GM19043 (cell line): ENCODE measurements around the gene AKAP17A.
A peak's percentile ranks its signal among the peaks of the same experiment; 100 is the strongest.

Source experiments
- ATAC-seq: cut with Tn5 transposase; IDR thresholded peaks from one replicate; pipeline ENCODE4 v1.9.1; 2021; ENCODE audit warnings: low read depth; ENCODE audit not compliant: unreplicated experiment

The AKAP17A gene

DNA sequence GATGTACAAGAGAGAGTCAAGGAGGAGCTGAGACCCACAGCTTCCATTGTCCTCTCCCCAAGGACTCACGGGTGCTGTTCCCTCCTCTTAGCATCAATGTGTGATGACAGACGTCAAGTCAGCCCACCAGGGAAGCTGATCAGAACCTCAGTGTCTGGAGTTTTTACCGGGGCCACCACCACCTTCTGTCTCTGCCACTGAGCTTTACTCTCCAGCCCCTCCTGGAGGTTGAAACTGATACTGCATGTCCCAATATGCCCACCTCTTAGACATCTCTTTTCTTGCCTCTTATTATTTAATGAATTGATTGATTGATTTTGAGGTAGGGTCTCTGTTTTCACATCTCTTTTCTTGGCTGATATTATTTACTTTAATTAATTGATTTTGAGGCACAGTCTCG, 10.3 kb upstream of the AKAP17A start:
- no peak for ATAC-seq

DNA sequence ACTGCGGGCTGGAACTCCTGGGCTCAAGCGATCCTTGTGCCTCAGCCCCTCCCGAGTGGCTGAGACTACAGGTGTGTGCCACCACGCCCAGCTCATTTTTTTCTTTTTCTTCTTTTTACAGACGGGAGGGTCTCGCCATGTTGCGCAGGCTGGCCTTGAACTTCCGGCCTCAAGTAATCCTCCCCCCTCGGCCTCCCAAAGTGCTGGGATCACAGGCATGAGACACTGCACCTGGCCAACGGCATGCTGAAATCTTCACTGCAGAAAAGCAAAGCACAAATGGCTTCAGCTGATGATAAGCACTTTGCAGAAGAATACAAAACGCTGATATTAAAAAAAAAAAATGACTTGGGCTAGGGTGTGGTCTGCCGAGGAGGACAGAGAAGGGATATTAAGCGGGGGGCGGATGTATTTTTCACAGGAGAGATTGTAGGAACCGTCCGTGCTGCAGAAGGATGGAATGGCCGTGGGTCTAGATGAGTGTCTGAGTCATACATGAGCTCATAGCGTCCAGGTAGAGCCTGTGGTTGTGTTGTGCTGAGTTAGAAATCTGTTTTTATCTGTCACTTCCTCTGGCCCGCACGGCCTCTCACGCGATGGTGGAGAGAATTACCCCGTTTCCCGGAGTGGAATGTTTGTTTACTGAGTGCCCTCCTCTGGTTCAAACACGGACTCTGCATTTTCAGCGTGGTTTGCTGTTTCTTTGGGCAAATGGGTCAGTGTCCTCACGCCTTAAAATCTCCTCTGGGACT, 8.5 kb upstream of the AKAP17A start:
- ATAC-seq: peak; percentile 60

DNA sequence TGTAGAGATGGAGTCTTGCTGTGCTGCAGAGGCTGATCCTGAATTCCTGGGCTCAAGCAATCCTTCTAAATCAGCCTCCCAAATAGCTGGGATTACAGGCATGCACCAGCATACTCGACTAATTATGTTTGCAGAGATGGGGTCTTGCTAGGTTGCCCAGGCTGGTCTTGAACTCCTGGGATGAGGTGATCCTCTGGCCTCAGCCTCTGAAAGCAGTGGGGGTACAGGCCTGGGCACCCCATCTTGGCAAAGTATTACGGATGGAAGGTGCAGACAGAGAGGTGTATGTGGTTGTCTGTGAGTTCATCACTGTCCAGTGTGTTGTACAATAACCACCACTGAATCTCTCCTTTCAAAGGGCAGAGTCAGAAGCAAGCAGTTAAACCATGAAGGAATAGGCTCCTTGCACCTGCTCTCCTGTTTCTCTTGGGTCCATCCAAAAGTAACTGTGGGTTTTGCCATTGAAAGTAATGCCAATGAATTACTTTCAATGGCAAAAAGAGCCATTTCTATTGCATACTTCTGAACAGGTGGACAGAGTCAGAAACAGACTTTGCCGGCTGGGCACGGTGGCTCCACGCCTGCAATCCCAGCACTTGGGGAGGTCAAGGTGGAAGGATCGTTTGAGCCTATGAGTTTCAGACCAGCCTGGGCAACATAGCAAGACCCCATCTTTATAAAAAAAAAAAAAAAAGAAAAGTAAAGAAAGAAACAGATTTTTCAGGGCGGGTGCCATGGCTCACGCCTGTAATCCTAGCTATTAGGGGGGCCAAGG, 7.0 kb upstream of the AKAP17A start:
- no peak for ATAC-seq

DNA sequence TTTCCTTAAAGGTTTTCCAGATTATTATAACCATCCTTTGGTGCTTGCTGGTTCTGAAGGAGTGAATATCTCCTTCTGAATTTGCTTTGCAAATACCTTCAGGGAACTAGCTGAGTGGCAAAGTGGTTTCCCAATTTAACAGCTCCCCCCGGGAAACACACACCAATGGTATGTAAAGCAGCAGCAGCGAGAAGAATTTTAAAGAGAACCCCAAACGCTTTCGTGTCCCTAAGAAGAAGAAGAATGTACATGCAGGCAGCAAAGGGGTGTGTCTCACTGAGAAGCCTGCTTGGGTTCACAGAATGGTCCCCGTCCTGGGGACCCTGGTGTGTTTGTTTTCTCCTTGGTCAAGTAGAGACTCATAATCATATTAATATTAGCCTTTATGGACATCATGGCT, 4.2 kb upstream of the AKAP17A start:
- ATAC-seq: no peak

DNA sequence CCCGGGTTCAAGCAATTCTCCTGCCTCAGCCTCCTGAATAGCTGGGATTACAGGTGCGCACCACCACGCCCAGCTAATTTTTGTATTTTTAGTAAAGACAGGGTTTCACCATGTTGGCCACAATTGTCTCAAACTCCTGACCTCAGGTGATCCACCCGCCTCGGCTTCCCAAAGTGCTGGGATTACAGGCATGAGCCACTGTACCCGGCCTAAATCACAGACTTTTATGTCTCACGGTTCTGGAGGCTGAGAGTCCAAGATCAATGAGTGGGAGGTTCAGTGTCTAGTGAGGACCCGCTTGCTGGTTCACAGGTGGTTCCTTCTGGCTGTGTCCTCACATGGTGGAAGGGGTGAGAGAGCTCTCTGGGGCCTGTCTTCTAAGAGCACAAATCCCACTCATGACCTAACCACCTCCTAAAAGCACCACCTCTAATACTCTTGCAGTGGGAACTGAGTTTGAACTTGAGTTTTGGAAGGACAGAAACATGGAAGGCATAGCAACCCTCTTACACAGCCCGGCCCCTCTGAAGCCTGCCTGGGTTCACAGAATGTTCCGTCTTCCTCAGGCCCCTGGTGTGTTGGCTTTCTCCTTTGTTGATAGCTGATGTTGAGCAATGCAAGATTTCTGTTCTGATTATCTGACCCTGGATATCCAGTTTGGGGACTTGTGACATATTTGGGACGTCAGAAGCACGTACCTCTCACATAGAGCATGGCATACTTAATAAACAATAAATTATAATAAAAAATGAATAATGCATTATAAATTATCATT, 1.9 kb upstream of the AKAP17A start:
- no peak for ATAC-seq

DNA sequence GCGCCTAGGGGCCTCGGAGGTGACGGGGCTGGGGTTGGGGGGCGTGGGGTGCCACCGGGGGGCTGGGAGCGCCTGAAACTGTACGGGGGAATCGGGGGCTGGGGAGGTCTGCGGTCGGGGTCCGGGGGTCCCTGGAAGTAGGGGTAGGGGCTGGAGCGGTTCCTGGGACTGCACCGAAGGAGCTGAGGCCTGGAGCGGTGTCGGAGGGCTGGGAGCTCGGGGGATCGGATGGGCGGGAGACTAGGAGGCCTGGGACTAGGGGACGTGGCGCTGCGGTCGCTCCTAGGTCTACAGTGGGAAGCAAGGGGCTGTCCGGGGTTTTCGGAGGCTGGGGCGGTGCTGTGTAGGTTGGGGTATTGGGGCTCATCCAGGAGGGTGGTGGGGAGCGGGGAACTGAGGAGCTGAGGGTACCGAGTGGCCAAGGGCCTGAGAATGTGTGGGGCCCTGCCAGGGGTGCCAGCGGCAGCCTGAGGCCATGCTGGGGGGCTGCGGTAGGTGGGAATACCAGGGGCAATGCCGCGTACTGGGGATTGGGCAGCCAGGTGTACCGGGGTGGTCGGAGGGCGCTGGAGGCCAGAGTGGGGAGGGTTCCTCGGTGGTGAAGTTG, 562 bp downstream of the AKAP17A start:
- no peak for ATAC-seq

DNA sequence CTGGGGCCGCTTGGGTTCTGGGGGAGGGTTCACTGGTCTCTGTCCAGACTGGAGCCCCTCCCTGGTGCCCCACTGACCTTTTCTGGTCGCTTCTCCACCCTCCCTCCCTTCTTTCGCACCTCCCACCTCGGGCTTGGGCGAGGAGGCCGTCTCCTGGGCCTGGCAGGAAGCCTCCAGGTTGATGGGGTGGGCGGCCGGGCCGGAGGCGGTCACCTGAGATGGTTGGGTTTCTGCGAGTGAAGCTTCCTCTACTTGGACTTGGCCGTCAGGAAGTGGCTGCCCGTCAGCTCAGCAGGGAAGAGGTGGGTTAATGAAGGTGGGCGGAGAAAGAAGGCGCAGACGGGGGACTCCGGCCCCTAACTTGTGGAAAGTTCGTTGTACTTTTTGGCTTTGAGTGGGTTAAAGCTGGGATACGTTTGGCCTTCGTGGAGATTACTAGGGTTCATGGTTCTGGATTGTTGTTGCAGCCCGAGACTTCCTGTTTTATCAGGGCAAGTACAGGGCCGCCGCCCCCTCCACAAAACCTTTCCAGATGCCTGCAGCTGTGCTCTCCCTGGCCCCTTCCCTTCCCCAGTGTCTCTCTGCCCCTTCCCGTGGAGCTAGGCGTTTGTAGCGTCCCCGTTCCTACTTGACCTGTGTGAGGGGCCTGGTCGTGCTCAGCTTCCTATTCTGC, 1.2 kb downstream of the AKAP17A start:
- peak; percentile 39 for ATAC-seq

DNA sequence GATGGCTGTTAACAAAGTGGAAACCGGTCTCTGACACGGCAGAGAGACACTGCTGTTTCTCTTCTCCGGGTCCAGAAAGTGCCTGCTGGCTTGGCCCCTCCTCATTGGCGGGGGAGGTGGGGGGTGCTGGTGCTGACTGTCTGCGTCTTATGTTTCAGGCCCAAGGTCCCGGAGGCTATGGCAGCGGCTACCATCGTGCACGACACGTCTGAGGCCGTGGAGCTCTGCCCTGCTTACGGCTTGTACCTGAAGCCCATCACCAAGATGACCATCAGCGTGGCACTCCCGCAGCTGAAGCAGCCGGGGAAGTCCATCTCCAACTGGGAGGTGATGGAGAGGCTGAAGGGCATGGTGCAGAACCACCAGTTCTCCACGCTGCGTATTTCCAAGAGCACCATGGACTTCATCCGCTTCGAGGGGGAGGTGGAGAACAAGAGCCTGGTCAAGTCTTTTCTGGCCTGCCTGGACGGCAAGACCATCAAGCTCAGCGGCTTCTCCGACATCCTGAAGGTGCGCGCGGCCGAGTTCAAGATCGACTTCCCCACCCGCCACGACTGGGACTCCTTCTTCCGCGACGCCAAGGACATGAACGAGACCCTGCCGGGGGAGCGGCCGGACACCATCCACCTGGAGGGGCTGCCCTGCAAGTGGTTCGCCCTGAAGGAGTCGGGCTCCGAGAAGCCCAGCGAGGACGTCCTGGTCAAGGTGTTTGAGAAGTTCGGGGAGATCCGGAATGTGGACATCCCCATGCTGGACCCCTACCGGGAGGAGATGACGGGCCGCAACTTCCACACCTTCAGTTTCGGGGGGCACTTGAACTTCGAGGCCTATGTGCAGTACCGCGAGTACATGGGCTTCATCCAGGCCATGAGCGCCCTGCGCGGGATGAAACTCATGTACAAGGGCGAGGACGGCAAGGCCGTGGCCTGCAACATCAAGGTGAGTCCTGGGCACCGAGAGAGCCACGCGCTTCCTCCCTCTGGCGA, 2.2 kb downstream of the AKAP17A start:
- ATAC-seq: no peak

DNA sequence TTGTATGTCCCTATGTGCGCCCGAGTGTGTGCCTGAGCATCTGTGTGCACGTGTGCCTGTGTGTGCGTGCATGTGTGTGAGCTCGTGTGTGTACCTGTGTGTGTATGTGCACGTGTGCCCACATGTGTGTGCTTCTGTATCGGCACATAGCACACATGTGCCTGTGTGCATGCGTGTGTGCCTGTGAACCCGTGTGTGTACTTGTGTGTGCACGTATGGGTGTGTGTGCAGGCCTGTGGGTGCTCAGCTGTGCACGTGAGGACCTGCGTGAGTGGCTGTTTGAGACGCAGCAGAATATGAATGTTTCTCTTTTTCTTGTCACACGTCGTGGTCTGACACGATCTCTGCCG, 4.3 kb downstream of the AKAP17A start:
- no peak for ATAC-seq

DNA sequence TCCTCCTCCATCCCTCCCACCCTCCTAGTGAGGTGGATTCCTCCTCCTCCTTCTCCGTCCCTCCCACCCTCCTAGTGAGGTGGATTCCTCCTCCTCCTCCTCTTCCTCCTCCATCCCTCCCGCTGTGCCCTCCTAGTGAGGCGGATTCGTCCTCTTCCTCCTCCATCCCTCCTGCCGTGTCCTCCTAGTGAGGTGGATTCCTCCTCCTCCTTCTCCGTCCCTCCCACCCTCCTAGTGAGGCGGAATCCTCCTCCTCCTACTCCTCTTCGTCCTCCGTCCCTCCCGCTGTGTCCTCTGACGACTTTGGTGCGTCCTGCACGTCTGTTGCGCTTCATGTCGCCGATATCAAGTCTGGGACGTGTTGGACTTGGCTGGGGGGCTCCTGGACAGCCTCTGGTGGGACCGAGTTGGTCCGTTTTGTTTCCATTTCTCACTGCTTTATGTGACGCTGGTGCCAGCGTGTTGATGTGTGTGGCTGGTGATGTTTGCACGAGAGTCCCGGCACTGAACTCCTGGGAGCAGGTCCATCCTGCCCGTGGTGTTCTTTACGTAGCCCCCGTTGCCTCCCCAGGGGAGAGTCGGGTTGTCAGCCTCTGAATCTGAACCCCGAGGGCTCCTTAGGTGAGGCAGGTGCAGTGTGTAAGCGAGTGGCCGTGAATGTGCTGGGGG, 5.4 kb downstream of the AKAP17A start:
- ATAC-seq: no peak

DNA sequence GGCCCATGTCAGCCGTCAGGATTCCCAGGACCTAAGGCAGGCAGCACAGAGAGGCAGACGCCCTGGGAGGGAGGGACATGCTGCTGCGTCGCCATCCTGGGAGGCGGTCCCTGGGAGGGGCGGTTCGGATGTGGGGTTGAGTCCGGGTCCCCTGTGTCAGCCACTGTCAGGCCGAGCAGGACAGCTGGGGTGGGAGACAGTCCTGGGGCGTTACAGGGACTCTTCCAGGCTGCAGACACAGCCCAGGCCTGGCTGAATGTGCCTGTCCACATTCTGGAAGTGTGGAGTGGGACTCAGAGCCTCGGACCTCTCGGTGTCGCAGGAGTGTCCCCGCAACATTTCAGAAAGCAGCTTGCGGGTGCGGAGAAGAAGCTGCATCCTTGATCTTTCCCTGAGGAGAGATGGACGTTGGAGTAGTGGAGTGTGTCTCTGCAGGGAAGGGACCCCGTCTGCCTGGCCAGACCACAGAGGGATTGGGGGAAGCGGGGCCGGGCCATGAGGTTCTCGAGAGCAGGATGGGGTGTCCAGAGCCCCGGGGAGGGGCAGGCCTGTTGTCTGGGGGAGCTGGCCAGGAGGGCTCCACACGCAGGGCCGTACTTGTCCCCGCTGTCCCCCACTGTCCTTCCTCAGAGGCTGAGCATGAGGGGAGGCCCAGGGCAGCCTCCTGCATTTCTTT, 6.1 kb downstream of the AKAP17A start:
- ATAC-seq: no peak

DNA sequence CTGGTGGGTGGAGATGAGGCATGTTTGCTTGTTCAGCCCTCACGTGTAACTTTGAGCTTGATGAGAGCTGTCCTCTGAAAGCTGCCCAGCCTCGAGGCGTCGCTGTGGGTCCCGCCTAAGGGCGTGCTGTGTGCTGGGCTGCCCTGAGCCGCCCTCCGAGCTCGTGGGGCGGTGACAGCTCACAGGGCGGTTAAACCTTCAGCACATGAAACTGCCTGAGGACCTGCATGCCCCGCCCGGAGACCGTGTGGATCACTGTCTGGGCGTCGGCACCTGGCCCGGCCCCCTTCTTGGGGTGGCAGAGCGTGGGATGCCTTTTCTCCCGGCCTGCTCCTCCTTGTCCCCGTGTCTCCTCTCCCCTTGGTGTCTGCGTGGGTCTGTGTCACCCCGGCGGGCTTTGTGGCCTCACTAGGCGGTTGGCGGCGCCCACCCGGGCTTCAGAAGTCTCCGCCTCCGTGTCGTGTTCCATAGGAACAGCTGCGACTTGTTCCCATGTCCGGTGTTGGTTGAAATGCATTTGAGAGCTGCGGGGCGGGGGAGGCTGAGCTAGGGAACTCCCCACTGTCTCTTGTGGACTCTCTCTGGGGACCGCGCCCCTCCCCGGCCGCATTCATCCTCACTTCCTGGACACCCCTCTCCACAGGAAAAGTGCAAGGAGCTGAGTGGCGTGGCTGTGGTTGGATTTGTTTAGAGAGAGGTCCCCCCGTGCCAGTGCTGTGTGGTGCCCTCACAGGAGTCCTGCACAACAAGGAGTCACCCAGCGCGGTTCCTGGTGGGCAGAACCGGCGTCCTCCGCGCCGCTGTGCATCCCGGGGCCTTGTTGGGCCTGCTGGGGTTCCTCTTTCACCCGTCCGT, 6.8 kb downstream of the AKAP17A start:
- no peak for ATAC-seq

DNA sequence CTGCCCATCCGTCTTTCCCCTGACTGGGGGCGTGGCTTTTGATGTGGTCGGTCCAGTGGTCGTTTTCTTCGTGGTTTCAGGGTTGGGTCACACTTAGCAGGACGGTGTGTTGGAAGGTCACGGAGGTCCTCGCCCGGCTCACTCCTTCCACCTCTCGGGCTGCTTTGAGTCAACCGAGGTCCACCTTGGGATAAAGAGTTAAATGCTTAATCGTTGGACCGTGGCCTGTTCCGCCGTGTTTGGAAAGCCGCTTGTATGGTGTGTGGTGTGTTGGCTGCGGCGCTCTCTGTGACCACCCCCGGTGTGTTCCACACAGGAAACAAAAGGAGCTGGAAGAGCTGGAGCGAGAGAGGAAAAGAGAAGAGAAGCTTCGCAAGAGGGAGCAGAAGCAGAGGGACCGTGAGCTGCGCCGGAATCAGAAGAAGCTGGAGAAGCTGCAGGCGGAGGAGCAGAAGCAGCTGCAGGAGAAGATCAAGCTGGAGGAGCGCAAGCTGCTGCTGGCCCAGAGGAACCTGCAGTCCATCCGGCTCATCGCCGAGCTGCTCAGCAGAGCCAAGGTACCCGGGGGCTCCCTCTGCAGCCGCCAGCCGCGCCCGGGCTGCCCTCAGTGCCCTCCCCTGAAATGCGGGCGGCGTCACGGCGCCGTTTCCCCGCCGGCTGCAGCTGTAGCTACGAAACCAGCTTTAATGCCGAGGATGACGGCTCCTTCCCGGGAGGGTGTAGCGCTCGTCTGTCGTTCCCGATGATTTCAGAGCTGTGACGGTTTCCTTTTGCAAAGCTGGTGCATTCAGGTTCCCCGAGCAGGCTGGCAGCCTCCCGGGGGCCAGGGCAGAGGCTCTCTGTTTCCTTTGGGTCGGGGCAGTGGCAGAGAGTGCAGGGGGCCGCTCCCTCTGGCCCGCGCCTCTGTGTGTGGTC, 7.7 kb downstream of the AKAP17A start:
- no peak for ATAC-seq

DNA sequence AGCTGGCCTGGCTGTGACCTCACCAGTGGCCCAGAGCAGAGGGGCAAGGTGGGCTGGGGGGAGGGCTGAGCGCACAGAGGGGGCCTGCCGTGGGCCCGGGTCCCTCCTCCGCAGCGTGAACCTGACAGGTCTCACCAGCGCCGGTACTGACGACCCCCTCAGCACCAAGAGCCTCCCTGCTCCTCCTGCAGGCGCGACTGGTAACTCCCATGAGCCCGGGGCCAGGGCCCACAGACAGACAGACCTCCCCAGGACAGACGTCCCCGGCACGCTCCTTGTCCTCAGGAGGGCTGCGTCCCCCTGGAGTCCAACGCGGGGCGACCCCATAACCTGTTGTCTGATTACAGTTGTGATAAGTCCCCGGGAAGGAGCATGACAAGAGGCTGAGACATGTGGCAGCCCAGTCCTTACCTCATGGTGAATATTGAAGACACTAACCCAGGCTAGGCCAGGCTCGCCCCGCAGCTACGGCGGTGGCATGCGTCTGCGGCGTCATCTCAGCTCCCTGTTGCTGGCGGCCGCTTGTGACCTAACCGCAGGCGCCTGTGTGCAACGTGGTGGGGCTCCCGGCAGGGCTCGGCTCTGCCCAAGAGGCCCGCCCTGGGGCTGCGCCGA, 8.5 kb downstream of the AKAP17A start:
- no peak for ATAC-seq

DNA sequence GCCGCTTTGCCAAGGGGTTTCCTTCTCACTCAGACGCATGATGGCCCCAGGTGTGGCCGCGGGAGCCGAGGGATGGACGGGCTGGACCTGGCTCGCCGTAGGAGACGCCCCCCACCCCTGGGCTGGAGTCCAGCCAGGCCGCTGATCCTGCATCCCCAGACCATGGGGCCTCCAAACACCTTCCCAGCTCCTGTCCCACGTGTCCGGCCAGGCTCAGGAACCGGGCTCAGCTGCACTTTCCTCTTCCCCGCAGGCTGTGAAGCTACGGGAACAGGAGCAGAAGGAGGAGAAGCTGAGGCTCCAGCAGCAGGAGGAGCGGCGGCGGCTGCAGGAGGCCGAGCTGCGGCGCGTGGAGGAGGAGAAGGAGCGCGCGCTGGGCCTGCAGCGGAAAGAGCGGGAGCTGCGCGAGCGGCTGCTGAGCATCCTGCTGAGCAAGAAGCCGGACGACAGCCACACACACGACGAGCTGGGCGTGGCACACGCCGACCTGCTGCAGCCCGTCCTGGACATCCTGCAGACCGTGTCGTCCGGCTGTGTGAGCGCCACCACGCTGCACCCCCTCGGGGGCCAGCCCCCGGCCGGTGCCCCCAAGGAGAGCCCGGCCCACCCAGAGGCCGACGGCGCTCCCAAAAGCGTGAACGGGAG, 9.1 kb downstream of the AKAP17A start:
- ATAC-seq: no peak
